ENCODE data around the gene GAB2.
"Not testable (repeated sequence)": the region's sequence is repeated elsewhere in the genome, so short reads cannot be mapped to it uniquely, and the experiment has no call there.

The GAB2 gene

GRCh38 chr11:78277314-78277994 is 140.2 kb downstream of the GAB2 start:
- no peak for DNase-seq (ENCODE audit: extremely low read depth, low read depth)
- TF ChIP-seq CTCF (IDR thresholded peaks at IDR 0.05; ENCODE audit: low read depth, low read length): no peak

GRCh38 chr11:78276311-78276710 is 141.3 kb downstream of the GAB2 start:
- no peak for TF ChIP-seq CTCF (IDR thresholded peaks at IDR 0.05; ENCODE audit: low read depth, low read length)
- no peak for DNase-seq (ENCODE audit: extremely low read depth, low read depth)

GRCh38 chr11:78274739-78275138 is 142.9 kb downstream of the GAB2 start:
- TF ChIP-seq CTCF (IDR thresholded peaks at IDR 0.05; ENCODE audit: low read depth, low read length): no peak
- DNase-seq (ENCODE audit: extremely low read depth, low read depth): no peak

GRCh38 chr11:78272625-78273269 is 144.9 kb downstream of the GAB2 start:
- DNase-seq (ENCODE audit: extremely low read depth, low read depth): not testable (repeated sequence)

- not testable (repeated sequence) for DNase-seq (ENCODE audit: extremely low read depth, low read depth)
Observed at GRCh38 chr11:78271801-78272200, 145.8 kb downstream of the GAB2 start.

- TF ChIP-seq CTCF (IDR thresholded peaks at IDR 0.05; ENCODE audit: low read depth, low read length): no peak
- no peak for DNase-seq (ENCODE audit: extremely low read depth, low read depth)
Observed at GRCh38 chr11:78270971-78271370, 146.6 kb downstream of the GAB2 start.

- TF ChIP-seq CTCF (IDR thresholded peaks at IDR 0.05; ENCODE audit: low read depth, low read length): no peak
Observed at GRCh38 chr11:78269806-78270205, 147.8 kb downstream of the GAB2 start.

GRCh38 chr11:78268591-78269410 is 148.8 kb downstream of the GAB2 start:
- DNase-seq (ENCODE audit: extremely low read depth, low read depth): no peak

More at GRCh38 chr11:78269806-78270205, 147.8 kb downstream of the GAB2 start:
- no peak for DNase-seq (ENCODE audit: extremely low read depth, low read depth)

More at GRCh38 chr11:78268591-78269410, 148.8 kb downstream of the GAB2 start:
- no peak for TF ChIP-seq CTCF (IDR thresholded peaks at IDR 0.05; ENCODE audit: low read depth, low read length)
